VCaP (cell line): ENCODE data around the gene PREP.
A peak's percentile ranks its signal among the peaks of the same experiment; 100 is the strongest.
"Not testable (repeated sequence)": the region's sequence is repeated elsewhere in the genome, so short reads cannot be mapped to it uniquely, and the experiment has no call there.

Experiments used
- H3K27ac ChIP-seq: fragments of 450-650 bp; 2 replicates; pipeline ENCODE4 v1.5.1; 2017
- CTCF ChIP-seq: fragments of 450-650 bp; conservative IDR thresholded peaks from 2 replicates; pipeline ENCODE4 v1.5.1; 2017; ENCODE audit warnings: mild to moderate bottlenecking, moderate library complexity

Gene PREP

GRCh38 chr6:105433723-105434122 is 30.8 kb upstream of the PREP start:
- TF ChIP-seq CTCF: no peak
- H3K27ac ChIP-seq: no peak overlapping the region

- H3K27ac ChIP-seq: no peak overlapping the region
- no peak for TF ChIP-seq CTCF
Measured at GRCh38 chr6:105432797-105433196, 29.9 kb upstream of the PREP start.

GRCh38 chr6:105431226-105431625 is 28.3 kb upstream of the PREP start:
- no peak overlapping the region for H3K27ac ChIP-seq
- peak; percentile 73 for TF ChIP-seq CTCF

- no peak for TF ChIP-seq CTCF
- no peak overlapping the region for H3K27ac ChIP-seq
Measured at GRCh38 chr6:105430685-105431084, 27.8 kb upstream of the PREP start.

- no peak overlapping the region for H3K27ac ChIP-seq
- TF ChIP-seq CTCF: no peak
Measured at GRCh38 chr6:105429676-105430075, 26.8 kb upstream of the PREP start.

GRCh38 chr6:105428342-105428957 is 25.6 kb upstream of the PREP start:
- TF ChIP-seq CTCF: no peak
- no peak overlapping the region for H3K27ac ChIP-seq

- peak; percentile 72 for TF ChIP-seq CTCF
- peak overlapping the region; percentile 21; the same call in 1 of the 2 replicates for H3K27ac ChIP-seq
Measured at GRCh38 chr6:105424175-105424783, 21.4 kb upstream of the PREP start.

- not testable (repeated sequence) for H3K27ac ChIP-seq
Measured at GRCh38 chr6:105416971-105417370, 14.1 kb upstream of the PREP start.
